ENCODE results near the gene MICOS13.

DNA sequence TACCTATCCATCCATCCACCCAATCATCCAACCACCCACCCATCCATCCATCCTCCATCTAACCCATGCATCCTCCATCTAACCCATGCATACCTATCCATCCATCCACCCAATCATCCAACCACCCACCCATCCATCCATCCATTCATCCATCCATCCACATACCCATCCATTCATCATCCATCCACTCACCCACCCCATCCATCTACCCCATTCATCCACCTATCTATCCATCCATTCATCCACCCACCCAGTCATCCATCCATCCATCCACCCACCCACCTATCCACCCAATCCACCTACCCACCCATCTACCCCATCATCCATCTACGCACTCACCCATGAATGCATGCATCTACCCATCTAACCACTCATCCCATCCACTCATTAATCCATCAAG, 6.6 kb downstream of the MICOS13 start:
- TF ChIP-seq, protein P1, sequence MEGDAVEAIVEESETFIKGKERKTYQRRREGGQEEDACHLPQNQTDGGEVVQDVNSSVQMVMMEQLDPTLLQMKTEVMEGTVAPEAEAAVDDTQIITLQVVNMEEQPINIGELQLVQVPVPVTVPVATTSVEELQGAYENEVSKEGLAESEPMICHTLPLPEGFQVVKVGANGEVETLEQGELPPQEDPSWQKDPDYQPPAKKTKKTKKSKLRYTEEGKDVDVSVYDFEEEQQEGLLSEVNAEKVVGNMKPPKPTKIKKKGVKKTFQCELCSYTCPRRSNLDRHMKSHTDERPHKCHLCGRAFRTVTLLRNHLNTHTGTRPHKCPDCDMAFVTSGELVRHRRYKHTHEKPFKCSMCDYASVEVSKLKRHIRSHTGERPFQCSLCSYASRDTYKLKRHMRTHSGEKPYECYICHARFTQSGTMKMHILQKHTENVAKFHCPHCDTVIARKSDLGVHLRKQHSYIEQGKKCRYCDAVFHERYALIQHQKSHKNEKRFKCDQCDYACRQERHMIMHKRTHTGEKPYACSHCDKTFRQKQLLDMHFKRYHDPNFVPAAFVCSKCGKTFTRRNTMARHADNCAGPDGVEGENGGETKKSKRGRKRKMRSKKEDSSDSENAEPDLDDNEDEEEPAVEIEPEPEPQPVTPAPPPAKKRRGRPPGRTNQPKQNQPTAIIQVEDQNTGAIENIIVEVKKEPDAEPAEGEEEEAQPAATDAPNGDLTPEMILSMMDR (IDR thresholded peaks at IDR 0.05; ENCODE audit: low read depth, low read length): no peak
- no peak for TF ChIP-seq EZH2phosphoT487 (IDR thresholded peaks at IDR 0.05; ENCODE audit: low read depth)
